Kidney epithelial cell (primary cell): Measurements from ENCODE around the gene FUS. TPM values are rescaled to one million over a fixed set of nuclear protein-coding genes. Genes with fewer than 3 reads are reported as not detected.
"Not testable (repeated sequence)": the region's sequence is repeated elsewhere in the genome, so short reads cannot be mapped to it uniquely, and the experiment has no call there.

ENCODE experiments used
- DNase-seq: peaks from one replicate; pipeline ENCODE4 v3.0.0-alpha.2; 2010; ENCODE audit warnings: low read depth
- H3K27me3 ChIP-seq: 2 replicates; pipeline ENCODE4 v1.6.0; 2011; ENCODE audit warnings: low read length; ENCODE audit not compliant: control insufficient read depth, insufficient read depth
- H3K36me3 ChIP-seq: 2 replicates; pipeline ENCODE4 v1.5.1; 2011; ENCODE audit warnings: low read length; ENCODE audit not compliant: control insufficient read depth, insufficient read depth
- H3K4me3 ChIP-seq: 2 replicates; pipeline ENCODE4 v1.5.1; 2011; ENCODE audit warnings: low read depth, mild to moderate bottlenecking, control low read depth, low read length
- CTCF ChIP-seq: IDR thresholded peaks from 2 replicates; pipeline ENCODE4 v1.5.1; 2011; ENCODE audit warnings: mild to moderate bottlenecking, moderate library complexity, low read length, control low read depth, inconsistent platforms; ENCODE audit not compliant: insufficient read depth, poor library complexity, severe bottlenecking
- total RNA-seq: library from RNA; depleted of rRNA; stranded (reverse); fragments of >200 nt; gene quantifications from 2 replicates; pipeline ENCODE4 v1.2.3, GENCODE V29; 2015

The FUS gene
- total RNA-seq, 1 donor from 2014 or later, result 71.9 TPM

GRCh38 chr16:31136287-31136662 lies 43.7 kb upstream of the FUS start:
- H3K36me3 ChIP-seq, result no peaks in the 10 kb centered on the region
- TF ChIP-seq CTCF, result no peak
- H3K27me3 ChIP-seq, result no peaks in the 10 kb centered on the region
- no peak for DNase-seq
- no peak overlapping the region for H3K4me3 ChIP-seq

- H3K4me3 ChIP-seq, DNase-seq, H3K36me3 ChIP-seq, H3K27me3 ChIP-seq: not testable (repeated sequence)
Measured at GRCh38 chr16:31136822-31137499, 43.0 kb upstream of the FUS start.

GRCh38 chr16:31138621-31139578 lies 41.0 kb upstream of the FUS start:
- no peak for TF ChIP-seq CTCF
- no peaks in the 10 kb centered on the region for H3K36me3 ChIP-seq
- peaks cover 3% of the 10 kb centered on the region for H3K27me3 ChIP-seq
- peak; percentile 67 for DNase-seq
- no peak overlapping the region for H3K4me3 ChIP-seq

GRCh38 chr16:31141071-31141469 lies 38.9 kb upstream of the FUS start:
- H3K36me3 ChIP-seq, H3K4me3 ChIP-seq, H3K27me3 ChIP-seq, DNase-seq: not testable (repeated sequence)

- Histone ChIP-seq H3K27me3 (peaks cover 6% of the 10 kb centered on the region), H3K36me3 (no peaks in the 10 kb centered on the region), H3K4me3 (no peak overlapping the region)
- no peak for TF ChIP-seq CTCF
- no peak for DNase-seq
Measured at GRCh38 chr16:31141489-31142108, 38.3 kb upstream of the FUS start.

- peak; percentile 87 for DNase-seq
- H3K4me3 ChIP-seq, result peak overlapping the region; percentile 30
- no peaks in the 10 kb centered on the region for H3K36me3 ChIP-seq
- H3K27me3 ChIP-seq, result peaks cover 12% of the 10 kb centered on the region
- peak; percentile 83 for TF ChIP-seq CTCF
Measured at GRCh38 chr16:31142109-31143010, 37.6 kb upstream of the FUS start.
